Right ventricle myocardium superior (tissue), 1 donor: ENCODE data around the gene RALGPS1. TPM values are rescaled to one million over a fixed set of nuclear protein-coding genes. Genes with fewer than 3 reads are reported as not detected.
A peak's percentile ranks its signal among the peaks of the same experiment; 100 is the strongest.

ENCODE experiments used
- ATAC-seq: fragments of 200-7000 bp; cut with Tn5 transposase; one replicate; pipeline ENCODE4 v1.9.1; 2020; ENCODE audit warnings: mild to moderate bottlenecking; ENCODE audit not compliant: poor library complexity
- DNase-seq: peaks from one replicate; pipeline ENCODE4 v3.0.0-alpha.2; 2020
- intact Hi-C: fragments of 100-400 bp; cut with DNase I; formaldehyde crosslinking; loops from one replicate; pipeline ENCODE4 v1.11.2; 2022
- total RNA-seq: library from RNA; stranded (reverse); fragmentation: NEBNext Ultra II Directional; extraction: Animal tissue kit (Norgen Biotek cat#: 25700); gene quantifications from one replicate; pipeline ENCODE4 v1.2.1, GENCODE V29; 2021
- donor health status: DM: no; HTN: yes; CAD: no; lungs with severe emphysema.

RALGPS1 gene
- total RNA-seq, 1 donor from 2014 or later, result 17.7 TPM

GRCh38 chr9:126980231-126980630, 65.6 kb downstream of the RALGPS1 start:
- no peak for DNase-seq
- intact Hi-C loops, result loop anchor here (10.0 kb wide), 1 partner anchor 75 kb away; no protein-coding TSS in a partner anchor
- ATAC-seq, result no peak

- intact Hi-C loops, result loop anchor here (10.0 kb wide), 1 partner anchor 74 kb away; no protein-coding TSS in a partner anchor
- ATAC-seq (no peak), DNase-seq (no peak)
These were observed 66.6 kb downstream of the RALGPS1 start for GRCh38 chr9:126981218-126981617.

- ATAC-seq (no peak), DNase-seq (no peak)
- intact Hi-C loops, result loop anchor here (10.0 kb wide), 1 partner anchor 72 kb away; no protein-coding TSS in a partner anchor
These were observed 67.8 kb downstream of the RALGPS1 start for GRCh38 chr9:126982215-126983002.

GRCh38 chr9:126983767-126984166, 69.2 kb downstream of the RALGPS1 start:
- intact Hi-C loops, result loop anchor here (10.0 kb wide), 1 partner anchor 71 kb away; no protein-coding TSS in a partner anchor
- ATAC-seq (no peak), DNase-seq (no peak)

- ATAC-seq (peak; percentile 53), DNase-seq (no peak)
- intact Hi-C loops, result loop anchor here (10.0 kb wide), 1 partner anchor 70 kb away; no protein-coding TSS in a partner anchor
These were observed 70.4 kb downstream of the RALGPS1 start for GRCh38 chr9:126984969-126985368.

- ATAC-seq (peak; percentile 78), DNase-seq (peak; percentile 87)
- intact Hi-C loops, result loop anchor here (10.0 kb wide), 1 partner anchor 69 kb away; no protein-coding TSS in a partner anchor
These were observed 71.4 kb downstream of the RALGPS1 start for GRCh38 chr9:126985870-126986498.

- no peak for ATAC-seq
- DNase-seq, result no peak
- intact Hi-C loops, result loop anchor here (10.0 kb wide), 1 partner anchor 68 kb away; no protein-coding TSS in a partner anchor
These were observed 71.9 kb downstream of the RALGPS1 start for GRCh38 chr9:126986506-126986951.

GRCh38 chr9:126988857-126989256, 74.3 kb downstream of the RALGPS1 start:
- intact Hi-C loops, result loop anchor here (10.0 kb wide), 1 partner anchor 66 kb away; no protein-coding TSS in a partner anchor
- no peak for ATAC-seq
- DNase-seq, result no peak

- DNase-seq, result peak; percentile 84
- intact Hi-C loops, result loop anchor here (10.0 kb wide), 1 partner anchor 65 kb away; no protein-coding TSS in a partner anchor
These were observed 75.6 kb downstream of the RALGPS1 start for GRCh38 chr9:126989847-126990842.

GRCh38 chr9:126991183-126991582, 76.6 kb downstream of the RALGPS1 start:
- intact Hi-C loops, result no loop called here
- DNase-seq (no peak), ATAC-seq (peak; percentile 72)

More at GRCh38 chr9:126989847-126990842, 75.6 kb downstream of the RALGPS1 start:
- peak; percentile 68 for ATAC-seq

- intact Hi-C loops, result no loop called here
- no peak for ATAC-seq
- no peak for DNase-seq
These were observed 77.8 kb downstream of the RALGPS1 start for GRCh38 chr9:126992427-126992826.

- no peak for DNase-seq
- no peak for ATAC-seq
- intact Hi-C loops, result no loop called here
These were observed 84.9 kb downstream of the RALGPS1 start for GRCh38 chr9:126999315-127000068.

GRCh38 chr9:127004946-127005769, 90.6 kb downstream of the RALGPS1 start:
- intact Hi-C loops, result no loop called here
- no peak for DNase-seq
- peak; percentile 38 for ATAC-seq

- intact Hi-C loops, result no loop called here
- ATAC-seq (no peak), DNase-seq (no peak)
These were observed 91.3 kb downstream of the RALGPS1 start for GRCh38 chr9:127005770-127006314.

- DNase-seq, result no peak
- no peak for ATAC-seq
- intact Hi-C loops, result no loop called here
These were observed 93.1 kb downstream of the RALGPS1 start for GRCh38 chr9:127007638-127008037.

- no peak for ATAC-seq
- DNase-seq, result no peak
- intact Hi-C loops, result no loop called here
These were observed 93.5 kb downstream of the RALGPS1 start for GRCh38 chr9:127008076-127008475.
